Stimulated activated CD8-positive, alpha-beta memory T cell treated with anti-CD3 and anti-CD28 coated beads, Interleukin-15, amount 100 ng/mL, for 24 hours (primary cell): ENCODE measurements around the gene ARMC7.

Experiments used
- DNase-seq: peaks from one replicate; pipeline ENCODE4 v3.0.0-alpha.2; 2020; ENCODE audit warnings: low read depth

The ARMC7 gene

DNA sequence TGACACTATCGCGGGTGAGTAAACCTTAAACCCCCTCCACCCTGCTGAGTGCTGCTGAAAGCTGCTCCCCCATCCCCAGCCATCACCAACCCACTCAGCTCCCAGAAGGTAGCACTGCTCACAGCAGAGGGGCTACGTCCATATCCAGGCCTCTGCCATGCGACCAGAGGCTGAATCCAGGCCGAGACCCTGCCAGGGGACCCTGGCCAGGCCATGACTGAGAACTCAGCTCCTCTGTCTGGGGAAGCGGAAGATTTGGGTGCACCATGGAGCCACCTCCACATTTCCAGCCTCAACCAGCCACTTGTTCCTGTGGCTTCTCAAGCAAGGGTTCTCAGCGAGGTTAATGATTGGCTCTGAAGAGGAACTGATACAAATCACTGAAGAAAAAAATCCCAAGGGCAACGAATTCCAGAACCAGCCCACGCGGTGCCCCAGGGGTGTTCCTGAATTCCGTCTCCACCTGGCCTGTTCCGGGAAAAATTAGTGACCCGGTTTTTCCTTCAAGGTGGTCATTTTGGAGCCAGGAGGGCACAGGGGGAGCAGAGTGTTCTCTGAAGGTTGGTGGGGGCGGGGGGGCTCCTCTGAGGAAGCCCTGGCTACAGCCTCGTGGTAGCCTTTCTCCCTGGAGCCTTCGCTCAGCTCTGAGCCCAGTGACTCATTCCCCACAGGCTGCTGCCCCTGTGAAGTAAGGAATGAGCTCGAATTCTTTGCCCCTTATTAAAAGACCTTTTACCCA is 31.3 kb upstream of the ARMC7 start:
- DNase-seq, result no peak

DNA sequence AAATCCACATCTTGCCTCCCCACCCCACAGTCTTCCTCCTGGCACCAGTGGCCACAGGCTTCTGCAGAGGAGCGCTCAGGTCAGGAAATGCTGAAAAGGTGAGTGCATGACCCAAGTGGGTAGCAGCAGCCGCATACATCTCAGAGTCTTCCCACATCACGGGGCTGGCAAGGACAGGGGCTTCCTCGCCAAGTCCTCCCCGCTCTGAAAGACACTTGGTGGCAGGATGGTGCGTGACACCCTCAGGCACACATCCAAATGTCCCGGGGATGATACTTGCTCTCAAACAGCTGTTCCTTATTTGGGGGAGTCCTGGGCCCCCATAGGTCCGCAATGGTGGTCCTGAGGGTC is 30.8 kb upstream of the ARMC7 start:
- no peak for DNase-seq

DNA sequence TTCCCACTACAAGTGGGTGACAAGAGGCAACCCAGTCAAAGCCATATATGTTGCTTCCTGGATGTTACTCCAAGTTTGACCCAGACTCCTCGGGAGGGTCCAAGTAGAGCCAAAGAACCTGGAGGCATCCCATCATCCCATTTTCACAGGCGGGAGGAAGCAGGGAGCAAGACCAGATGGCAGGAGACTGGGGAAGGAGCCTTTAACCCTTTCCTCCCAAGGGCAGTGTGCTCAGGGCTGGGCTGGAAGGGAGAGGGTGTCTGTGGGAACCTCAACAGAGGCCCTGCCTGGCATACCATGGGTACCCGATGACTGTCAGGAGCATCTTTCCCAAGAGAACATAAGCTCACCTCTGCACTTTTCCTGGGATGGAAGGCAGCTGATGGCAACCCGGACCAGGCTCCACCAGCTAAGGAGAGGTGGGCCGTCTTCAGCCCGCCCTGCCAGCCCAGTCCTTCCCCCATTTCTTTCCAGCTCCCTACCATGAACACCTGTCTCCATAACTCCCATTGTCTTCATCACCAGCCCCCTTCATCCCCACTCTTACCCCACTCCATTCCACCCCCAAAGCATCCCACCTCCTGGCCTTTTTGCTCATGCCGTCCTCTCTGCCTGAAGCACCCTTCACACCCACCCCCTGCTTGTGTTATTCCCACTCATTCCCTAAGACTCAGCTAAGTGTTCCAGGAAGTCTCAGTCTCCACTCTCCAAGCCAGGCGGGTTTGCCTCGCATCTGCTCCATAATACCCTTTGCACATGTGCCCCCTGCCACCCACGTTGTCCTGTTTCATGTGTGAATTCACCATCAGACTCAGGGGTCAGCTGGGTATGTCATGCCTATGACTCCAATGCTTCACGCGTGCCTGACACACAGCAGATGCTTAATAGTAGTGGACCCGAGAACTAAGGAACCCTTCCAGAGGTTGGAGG is 27.9 kb upstream of the ARMC7 start:
- no peak for DNase-seq

DNA sequence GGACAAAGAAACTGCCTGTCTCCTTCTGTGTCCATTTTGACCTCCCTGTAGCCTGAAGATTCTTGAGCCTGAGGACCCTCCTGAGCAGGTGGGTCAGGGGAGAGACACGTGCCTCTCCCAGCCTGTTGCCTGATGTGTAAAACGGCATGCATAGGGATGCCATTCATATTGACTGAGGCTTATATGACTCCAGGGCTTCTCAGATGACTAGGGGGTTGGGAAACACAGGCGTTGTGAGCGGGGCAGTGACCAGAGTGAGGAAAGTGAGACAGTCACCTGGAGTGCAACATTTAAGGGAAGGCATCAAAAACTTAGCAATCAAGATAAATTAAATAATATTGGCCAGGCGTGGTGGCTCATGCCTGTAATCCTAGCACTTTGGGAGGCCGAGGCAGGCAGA is 27.1 kb upstream of the ARMC7 start:
- DNase-seq, result no peak

DNA sequence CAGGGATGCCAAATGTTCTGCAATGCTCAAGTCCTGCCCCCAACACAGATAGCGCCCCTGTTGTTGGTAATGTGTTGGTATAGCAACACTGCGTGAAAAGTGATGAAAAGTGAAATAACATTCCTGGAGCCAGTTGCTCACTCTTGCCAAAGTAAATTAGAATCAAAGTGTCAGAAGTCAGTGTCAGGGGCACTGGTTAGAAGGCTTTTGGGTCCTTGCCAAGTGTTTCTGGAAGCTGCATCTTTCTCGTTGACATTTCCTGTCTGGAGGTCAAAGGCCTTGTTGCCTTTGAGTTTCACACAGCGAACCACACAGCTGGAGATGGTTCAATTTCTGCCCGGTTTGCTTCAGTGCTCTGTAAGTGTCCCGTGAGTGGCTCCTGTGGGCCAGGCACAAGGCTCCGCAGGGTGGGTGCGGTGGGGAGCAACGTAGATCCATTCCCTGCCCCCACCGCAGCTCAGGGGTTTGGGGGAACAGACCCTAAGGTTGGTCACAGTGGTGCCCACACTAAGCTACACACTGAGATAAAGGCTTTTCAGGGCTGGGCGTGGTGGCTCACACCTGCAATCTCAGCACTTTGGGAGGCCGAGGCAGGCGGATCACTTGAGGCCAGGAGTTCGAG is 25.6 kb upstream of the ARMC7 start:
- no peak for DNase-seq

DNA sequence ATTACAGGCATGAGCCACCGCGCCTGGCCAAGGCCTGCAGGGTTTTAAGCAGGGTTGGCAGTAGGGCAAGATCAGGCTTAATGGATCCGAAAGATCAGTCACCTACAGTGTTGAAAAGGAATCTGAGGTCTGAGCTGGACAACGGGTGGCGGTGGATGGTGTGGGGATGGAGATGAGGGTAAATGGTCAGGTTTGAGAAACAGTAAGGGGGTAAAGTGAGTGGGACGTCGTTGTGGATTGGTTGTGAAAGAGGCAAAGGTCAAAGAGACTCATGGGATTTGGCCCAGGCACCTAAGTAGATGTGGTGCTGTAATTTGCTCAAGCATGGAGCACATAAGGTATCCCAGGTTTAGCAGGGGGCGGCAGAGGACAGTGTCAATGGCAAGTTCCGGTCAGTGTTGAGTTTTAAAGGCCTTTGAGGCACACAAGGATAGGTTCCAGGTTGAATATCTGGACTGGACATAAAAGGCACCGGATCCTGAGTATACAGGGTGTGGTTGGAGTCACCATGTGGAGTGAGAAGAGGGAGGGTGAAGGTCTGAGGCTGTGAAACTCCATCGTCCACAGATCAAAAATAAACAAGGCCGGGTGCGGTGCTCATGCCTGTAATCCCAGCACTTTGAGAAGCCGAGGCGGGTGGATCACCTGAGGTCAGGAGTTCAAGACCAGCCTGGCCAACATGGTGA is 23.1 kb upstream of the ARMC7 start:
- DNase-seq, result no peak

DNA sequence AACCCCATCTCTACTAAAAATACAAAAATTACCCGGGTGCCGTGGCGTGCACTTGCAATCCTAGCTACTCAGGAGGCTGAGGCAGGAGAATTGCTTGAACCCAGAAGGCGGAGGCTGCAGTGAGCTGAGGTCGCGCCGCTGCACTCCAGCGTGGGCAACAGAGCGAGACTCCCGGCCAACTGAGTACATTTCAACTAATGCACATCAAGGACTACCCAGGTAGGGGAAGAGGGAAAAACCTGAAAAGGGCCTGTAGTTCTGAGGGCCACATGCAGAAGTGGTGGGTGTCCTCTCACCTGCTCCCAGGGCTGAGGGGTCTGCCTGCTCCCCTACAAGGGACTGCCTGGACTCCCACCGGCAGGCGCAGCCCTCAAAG is 22.6 kb upstream of the ARMC7 start:
- DNase-seq, result no peak

DNA sequence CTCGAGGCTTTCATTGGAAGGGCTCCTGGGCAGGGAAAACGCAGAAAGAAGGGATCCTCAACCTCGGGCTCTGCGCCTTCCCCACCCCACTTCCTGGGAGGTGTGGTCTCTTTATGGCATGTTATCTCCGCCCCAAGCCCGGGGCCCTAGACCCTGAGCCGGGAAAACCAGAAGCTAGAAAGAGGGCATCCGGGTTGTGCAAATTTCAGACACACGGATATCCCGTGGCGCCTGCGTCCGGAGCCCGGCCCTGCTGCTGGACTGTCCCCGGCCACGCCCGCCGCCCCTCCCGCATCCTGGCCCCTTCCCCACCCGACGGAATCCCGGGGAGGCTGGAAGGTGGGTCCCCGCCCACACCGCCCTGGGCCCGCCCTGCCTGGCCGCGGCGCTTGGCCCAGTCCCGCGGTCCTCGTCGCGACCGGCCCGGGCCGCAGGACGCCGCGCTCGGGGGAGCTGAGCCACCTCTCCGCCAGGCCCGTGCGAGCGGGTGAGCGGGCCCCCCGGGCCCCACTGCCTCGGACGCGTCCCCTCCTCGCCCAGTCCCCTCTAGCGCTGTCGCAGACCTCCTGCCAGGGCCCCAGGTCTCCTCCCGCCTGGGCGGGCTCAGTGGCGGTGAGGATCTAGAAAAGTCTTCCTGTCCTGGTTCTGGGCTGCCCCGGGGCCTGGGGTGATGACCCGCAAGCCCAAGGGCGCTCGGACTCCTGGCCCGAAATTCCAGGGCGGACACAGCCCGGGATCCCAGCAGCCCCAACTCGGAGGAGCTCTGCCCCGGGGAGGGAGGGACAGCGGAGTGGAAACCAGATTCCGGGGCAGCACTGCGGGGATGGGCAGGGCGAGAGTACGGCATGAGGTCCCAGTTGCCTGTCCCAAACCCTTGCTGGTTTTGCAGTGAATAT is 22.0 kb upstream of the ARMC7 start, which contains the start of gene SLC16A5:
Gene SLC16A5 (plus strand): TSS at position 397 of the 896 bp plus-strand sequence. CDS start 5,683 bp downstream, outside the sequence.
- no peak for DNase-seq

DNA sequence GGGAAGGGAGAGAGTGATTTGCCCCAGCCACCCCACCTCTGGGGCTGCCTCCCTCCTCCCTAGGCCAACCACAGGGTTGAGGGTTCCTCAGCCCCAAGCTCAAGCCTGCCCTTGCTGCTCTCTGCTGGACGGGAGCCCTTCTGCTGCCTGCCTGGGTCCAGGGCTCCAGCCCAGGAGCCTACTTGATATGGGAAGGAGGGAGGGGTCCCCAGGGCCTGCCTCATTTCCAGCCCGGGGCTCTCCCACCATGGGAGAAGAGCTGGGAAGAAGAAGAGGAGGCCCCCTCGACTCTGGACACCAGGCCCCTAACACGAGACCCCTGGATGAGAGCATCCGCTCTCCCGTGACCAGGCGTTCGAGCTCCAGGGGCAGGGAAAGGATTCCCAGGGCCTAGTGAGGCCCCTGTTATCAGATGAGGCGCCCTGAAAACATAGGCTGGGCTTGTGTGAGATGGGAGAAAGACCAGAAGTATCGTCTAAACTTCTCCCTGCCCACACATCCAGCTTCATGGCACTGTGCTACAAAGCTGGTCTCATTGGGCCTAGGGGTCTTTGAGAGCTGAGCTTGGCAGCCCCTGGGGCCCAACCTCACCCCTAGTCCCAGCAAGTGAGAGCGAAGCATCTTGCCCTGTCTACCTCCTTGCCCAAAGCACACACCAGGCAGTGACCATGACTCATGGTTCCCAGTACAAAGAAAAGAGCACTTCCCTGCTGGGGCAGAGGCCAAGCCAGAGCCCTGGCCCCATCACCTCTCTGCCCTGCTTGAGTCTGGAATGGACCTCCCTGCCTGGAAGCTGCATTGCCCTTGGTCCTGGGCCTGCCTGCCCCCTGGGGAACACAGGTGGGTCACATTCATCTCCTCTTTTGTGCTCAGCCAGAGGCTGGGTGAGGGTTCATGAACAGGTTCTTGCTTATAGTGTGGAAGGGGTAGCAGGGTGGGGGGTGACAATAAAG is 21.0 kb upstream of the ARMC7 start:
- DNase-seq, result no peak

DNA sequence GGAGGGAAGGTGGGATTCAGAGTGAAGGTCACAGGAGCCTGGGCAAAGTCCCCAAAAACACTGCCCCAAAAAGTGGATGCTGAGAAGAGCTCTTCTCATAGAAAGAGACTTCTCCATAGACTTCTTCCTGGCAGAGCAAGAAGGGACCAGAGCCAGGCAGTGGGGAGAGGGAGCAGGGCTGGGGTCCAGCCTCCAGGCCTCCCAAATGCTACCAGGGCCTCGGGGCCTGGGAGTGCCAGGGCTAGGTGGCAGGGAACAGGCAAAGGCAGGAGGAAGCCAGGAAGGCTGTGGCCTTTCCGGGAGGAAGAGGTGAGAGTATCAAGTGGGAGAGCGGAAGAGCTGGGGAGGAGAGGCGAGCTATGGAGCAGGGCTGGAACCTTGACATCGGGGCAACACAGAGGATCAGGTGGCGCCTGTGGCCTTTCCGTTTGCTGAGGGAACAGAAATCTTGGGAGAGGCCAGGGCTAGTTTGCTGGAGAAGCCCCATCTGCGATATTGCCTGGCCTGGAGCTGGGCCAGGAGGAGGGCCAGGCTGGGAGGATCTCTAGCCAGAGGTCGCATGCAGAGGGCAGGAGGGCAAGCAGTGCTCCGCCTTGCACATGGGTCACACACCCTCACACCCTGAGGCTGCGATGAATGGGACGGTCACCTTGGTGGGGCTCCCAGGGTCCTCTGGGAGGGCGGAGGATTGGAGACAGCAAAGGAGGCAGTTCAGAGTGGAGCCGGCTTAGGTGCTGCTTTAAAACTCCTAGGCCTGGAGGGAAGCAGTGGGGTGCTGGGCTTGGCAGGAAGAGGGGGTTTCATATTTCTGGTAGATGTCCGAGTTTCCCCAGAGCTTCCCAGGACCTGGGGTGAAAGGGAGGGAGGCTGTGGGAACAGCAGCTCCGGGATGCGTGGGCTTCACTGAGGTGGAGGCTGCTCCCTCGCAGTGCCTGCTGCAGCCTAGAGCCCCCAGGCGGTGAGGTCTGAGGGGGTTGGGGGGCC is 18.6 kb upstream of the ARMC7 start:
- DNase-seq, result no peak

DNA sequence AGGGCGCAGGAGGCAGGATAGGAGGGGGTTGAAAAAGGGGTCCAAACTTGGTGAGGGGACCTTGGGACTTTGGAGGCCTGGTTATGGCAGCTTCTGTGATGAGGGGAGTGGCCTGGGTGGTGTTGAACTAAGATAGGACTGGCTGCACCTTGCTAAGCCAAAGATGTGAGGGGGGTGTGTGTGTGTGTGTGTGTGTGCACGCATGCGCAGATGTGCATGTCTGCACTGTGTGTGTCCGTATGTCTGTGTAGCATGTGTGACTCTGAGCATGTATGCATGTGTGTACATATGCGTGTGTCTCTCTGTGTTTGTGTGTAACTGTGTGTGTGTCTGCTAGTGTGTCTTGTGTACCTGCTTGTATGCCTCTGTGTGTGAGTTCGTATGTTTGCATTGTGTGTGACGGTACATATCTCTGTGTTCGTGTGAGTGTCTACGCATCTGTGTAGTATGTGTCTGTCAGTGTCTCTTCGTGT is 17.9 kb upstream of the ARMC7 start:
- no peak for DNase-seq

DNA sequence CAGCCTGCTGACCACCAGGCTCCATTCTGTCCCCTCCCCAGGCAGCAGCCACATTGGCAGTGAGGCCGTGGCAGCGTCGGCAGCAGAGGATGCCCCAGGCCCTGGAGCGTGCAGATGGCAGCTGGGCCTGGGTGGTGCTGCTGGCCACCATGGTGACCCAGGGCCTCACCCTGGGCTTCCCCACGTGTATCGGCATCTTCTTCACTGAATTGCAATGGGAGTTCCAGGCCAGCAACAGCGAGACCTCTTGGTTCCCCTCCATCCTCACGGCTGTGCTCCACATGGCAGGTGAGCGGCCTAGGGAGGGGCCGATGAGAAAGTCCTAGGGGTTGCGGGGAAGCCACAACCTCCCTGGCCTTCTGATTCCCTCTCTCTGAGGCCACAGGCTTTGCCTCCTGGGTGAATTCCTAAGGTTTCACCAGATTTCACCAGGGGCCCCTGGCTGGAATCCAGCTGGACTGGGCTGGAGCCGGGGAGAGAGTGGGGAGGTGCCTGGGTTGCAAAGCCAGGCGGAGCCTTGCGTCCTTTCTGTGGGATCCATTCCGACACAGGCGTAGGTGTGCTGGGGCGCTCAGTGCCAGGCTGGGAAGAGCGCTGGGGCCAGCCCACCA is 16.1 kb upstream of the ARMC7 start:
- no peak for DNase-seq

DNA sequence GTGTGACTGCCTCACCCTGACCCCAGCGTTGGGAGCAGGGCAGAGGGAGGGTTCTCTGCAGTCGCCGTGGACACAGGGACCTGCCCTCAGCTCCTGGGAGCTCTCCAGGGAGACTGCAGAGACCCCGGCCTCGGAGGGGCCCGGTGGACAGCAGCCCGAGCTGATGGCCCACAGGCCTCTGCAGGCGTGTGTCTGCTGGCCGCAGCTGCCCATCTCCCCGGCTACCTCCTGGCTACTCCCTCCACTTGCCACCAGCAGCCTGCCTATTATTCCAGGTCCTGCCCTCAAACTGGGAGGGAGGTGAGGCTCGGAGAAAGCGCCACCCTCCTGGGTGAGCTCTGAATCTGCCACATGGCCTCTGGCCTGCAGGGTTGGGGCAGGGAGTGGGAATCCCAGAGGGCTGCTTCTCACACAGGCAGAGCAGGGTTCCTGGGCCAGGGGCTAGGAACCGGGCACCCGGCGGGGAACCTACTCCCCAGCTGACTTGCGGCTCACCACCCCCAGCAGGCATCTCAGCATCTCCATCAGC is 14.8 kb upstream of the ARMC7 start:
- DNase-seq, result no peak

DNA sequence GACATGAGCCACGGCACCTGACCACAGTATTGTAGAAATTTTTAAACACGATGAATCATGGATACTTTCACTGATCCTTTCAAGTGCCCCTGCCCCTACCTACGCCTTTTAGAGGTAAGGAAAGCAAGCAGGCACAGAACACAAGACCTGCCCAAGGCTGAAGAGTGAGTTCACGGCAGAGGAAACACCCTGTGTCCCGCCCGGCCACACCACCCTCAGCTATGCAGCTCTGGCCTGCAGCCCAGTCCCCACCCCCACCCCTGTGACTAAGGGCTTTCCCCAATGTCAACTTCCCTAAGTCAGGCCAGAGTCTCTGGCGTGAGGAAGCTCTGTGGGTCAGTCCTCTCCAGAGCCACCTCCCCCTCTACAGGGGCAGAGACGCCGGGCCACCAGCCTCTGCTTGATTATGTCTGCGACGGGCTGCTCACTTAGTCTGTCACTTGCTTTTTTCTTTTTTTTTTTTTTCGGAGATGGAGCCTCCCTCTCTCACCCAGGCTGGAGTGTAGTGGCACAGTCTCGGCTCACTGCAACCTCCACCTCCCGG is 13.6 kb upstream of the ARMC7 start:
- DNase-seq, result no peak

DNA sequence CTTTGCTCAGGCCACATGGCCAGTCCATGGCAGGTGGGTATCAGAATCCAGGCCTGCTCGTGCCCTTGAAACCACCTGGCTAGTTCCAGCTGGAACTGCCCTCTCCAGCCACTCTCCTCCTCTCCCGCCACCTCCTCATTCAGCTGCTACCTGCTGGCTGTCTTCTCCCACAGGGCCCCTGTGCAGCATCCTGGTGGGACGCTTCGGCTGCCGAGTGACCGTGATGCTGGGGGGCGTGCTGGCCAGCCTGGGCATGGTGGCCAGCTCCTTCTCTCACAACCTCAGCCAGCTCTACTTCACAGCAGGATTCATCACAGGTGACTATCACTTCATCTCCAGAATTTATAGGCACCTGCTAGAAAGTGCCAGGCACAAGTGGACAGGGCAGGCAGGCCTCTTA is 11.9 kb upstream of the ARMC7 start:
- DNase-seq, result no peak

DNA sequence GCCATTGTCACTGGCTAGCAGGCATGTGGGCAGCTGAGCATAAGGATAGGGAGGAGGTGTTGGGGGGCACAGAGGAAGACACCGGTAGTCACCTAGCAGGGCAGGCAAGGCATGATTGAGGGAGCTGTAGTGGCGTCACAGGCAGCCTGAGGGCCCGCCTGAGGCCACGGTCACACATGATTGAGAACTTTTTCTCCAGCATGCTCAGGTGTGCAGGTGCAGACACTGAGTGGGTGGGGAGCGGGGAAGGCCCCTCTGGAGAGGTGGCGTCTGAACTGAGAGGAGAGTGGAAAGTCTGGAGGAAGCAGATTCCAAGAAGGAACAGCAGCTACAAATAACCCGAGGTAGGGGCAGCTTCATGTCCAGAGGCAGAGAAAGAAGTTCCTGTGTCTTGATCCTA is 10.9 kb upstream of the ARMC7 start:
- no peak for DNase-seq

DNA sequence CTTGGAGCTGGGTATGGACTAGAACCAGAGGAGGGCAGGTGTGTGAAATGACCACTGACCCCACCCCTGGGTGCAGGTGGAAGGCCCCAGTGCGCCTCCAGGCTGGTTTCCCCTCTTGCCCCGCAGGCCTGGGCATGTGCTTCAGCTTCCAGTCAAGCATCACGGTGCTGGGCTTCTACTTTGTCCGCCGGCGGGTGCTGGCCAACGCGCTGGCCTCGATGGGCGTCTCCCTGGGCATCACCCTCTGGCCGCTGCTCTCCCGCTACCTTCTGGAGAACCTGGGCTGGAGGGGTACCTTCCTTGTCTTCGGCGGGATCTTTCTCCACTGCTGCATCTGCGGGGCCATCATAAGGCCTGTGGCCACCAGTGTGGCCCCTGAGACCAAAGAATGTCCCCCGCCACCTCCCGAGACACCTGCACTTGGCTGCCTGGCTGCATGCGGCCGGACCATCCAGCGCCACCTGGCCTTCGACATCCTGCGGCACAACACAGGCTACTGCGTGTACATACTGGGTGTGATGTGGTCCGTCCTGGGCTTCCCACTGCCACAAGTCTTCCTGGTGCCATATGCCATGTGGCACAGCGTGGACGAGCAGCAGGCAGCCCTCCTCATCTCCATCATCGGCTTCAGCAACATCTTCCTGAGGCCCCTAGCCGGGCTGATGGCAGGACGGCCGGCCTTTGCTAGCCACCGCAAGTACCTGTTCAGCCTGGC is 9.7 kb upstream of the ARMC7 start:
- DNase-seq, result no peak
